NCI-H1105 treated with DMSO at 0.1 percent for 48 hours (cell line): ENCODE results near the gene RPS19BP1.

ENCODE experiments used
- DNase-seq: peaks from one replicate; lab custom pipeline; 2025; lab: John Stamatoyannopoulos, UW

RPS19BP1 gene

GRCh38 chr22:39532215-39533073 lies at the start of gene RPS19BP1:
Gene RPS19BP1 (minus strand): TSS chr22:39532748. CDS start chr22:39532738, 10 bp downstream.
- peak; percentile 98 for DNase-seq

- no peak for DNase-seq
These were observed 48.8 kb upstream of the RPS19BP1 start for GRCh38 chr22:39581303-39581702.

GRCh38 chr22:39580795-39581194 lies 48.2 kb upstream of the RPS19BP1 start:
- DNase-seq = no peak

- no peak for DNase-seq
These were observed 47.5 kb upstream of the RPS19BP1 start for GRCh38 chr22:39580006-39580441.

GRCh38 chr22:39577900-39578299 lies 45.4 kb upstream of the RPS19BP1 start:
- DNase-seq = no peak

GRCh38 chr22:39577366-39577765 lies 44.8 kb upstream of the RPS19BP1 start:
- no peak for DNase-seq

- DNase-seq = no peak
These were observed 43.5 kb upstream of the RPS19BP1 start for GRCh38 chr22:39576027-39576426.

GRCh38 chr22:39575552-39575825 lies 42.9 kb upstream of the RPS19BP1 start:
- no peak for DNase-seq

- no peak for DNase-seq
These were observed 42.4 kb upstream of the RPS19BP1 start for GRCh38 chr22:39574779-39575551.

GRCh38 chr22:39571538-39571937 lies 39.0 kb upstream of the RPS19BP1 start:
- no peak for DNase-seq

GRCh38 chr22:39570665-39571064 lies 38.1 kb upstream of the RPS19BP1 start, which contains the start of gene CACNA1I:
Gene CACNA1I (plus strand): TSS chr22:39570753. CDS start chr22:39570753, 0 bp downstream.
- DNase-seq = no peak

- DNase-seq = no peak
These were observed 37.7 kb upstream of the RPS19BP1 start for GRCh38 chr22:39570226-39570625.

GRCh38 chr22:39569066-39569465 lies 36.5 kb upstream of the RPS19BP1 start:
- DNase-seq = no peak

GRCh38 chr22:39568278-39568981 lies 35.9 kb upstream of the RPS19BP1 start:
- DNase-seq = no peak

GRCh38 chr22:39567135-39567946 lies 34.8 kb upstream of the RPS19BP1 start:
- no peak for DNase-seq

GRCh38 chr22:39565414-39565944 lies 32.9 kb upstream of the RPS19BP1 start:
- no peak for DNase-seq

GRCh38 chr22:39563571-39564428 lies 31.3 kb upstream of the RPS19BP1 start:
- no peak for DNase-seq

GRCh38 chr22:39562839-39563489 lies 30.4 kb upstream of the RPS19BP1 start:
- DNase-seq = no peak

- no peak for DNase-seq
These were observed 27.6 kb upstream of the RPS19BP1 start for GRCh38 chr22:39560127-39560526.
